AG09309 (cell line): ENCODE measurements around the gene MAMDC2.
A peak's percentile ranks its signal among the peaks of the same experiment; 100 is the strongest.
"Not testable (repeated sequence)": the region's sequence is repeated elsewhere in the genome, so short reads cannot be mapped to it uniquely, and the experiment has no call there.

Experiments
- DNase-seq: peaks from one replicate; pipeline ENCODE4 v3.0.0-alpha.2; 2010; ENCODE audit warnings: low read depth
- H3K4me3 ChIP-seq: 2 replicates; pipeline ENCODE4 v1.5.1; 2011; ENCODE audit warnings: mild to moderate bottlenecking, low read depth, low read length, moderate library complexity; ENCODE audit not compliant: control insufficient read depth
- TF ChIP-seq, protein P1 (sequence below): IDR thresholded peaks from 2 replicates; pipeline ENCODE4 v1.5.1; 2011; ENCODE audit warnings: mild to moderate bottlenecking, low read depth, low read length, inconsistent platforms; ENCODE audit not compliant: insufficient read depth, control insufficient read depth; ENCODE audit errors: missing control alignments

MAMDC2 gene

DNA sequence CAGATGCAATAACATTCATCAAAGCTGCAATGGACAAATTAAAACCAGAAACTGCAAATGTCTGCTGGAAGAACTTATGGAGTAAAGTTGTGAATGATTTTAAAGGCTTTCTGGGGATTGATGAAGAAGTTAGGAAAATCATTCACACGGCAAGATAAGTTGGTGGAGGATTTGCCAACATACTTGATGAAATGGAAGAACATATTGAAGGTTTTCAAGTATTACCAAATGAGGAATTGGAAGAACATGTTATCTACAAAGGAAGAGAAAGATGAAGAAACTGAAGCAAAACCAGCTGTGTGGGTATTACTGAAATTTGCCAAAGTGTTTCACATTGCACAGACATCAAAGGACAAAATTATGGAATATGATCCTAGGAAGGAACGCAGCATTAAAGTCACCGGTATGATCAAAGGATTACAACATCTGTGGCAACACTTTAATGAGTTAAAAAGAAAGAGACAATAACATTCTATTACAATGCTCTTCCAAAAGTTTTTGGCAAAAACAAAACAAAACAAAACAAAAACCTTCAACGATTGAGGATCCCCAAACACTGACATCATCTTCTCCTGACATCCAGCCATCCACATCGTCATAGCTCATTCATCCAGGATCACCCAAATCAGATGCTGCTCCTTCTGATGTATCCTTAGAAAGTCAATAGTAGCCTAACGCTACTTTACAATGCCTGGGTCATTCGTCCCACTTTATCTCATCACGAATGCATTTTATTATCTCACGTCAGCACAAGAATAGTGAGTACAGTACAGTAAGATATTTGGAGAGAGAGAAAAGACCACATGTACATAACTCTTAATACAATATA lies 153.8 kb downstream of the MAMDC2 start:
- H3K4me3 ChIP-seq, result no peak overlapping the region
- TF ChIP-seq, protein P1, sequence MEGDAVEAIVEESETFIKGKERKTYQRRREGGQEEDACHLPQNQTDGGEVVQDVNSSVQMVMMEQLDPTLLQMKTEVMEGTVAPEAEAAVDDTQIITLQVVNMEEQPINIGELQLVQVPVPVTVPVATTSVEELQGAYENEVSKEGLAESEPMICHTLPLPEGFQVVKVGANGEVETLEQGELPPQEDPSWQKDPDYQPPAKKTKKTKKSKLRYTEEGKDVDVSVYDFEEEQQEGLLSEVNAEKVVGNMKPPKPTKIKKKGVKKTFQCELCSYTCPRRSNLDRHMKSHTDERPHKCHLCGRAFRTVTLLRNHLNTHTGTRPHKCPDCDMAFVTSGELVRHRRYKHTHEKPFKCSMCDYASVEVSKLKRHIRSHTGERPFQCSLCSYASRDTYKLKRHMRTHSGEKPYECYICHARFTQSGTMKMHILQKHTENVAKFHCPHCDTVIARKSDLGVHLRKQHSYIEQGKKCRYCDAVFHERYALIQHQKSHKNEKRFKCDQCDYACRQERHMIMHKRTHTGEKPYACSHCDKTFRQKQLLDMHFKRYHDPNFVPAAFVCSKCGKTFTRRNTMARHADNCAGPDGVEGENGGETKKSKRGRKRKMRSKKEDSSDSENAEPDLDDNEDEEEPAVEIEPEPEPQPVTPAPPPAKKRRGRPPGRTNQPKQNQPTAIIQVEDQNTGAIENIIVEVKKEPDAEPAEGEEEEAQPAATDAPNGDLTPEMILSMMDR, result no peak
- no peak for DNase-seq

DNA sequence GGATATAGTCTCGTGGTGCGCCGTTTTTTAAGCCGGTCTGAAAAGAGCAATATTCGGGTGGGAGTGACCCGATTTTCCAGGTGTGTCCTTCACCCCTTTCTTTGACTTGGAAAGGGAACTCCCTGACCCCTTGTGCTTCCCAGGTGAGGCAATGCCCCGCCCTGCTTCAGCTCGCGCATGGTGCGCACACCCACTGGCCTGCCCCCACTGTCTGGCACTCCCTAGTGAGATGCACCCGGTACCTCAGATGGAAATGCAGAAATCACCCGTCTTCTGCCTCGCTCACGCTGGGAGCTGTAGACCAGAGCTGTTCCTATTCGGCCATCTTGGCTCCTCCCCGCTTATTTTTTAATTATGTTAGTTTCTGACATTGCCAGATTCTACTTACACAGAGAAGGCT lies 161.1 kb downstream of the MAMDC2 start:
- DNase-seq, H3K4me3 ChIP-seq: not testable (repeated sequence)

- TF ChIP-seq, protein P1, result no peak
- no peak for DNase-seq
Observed at GRCh38 chr9:70205366-70206020, 161.8 kb downstream of the MAMDC2 start.

GRCh38 chr9:70217029-70217428 lies 173.4 kb downstream of the MAMDC2 start:
- no peak overlapping the region for H3K4me3 ChIP-seq
- DNase-seq, result no peak
- TF ChIP-seq, protein P1, result no peak

More at GRCh38 chr9:70205366-70206020, 161.8 kb downstream of the MAMDC2 start:
- H3K4me3 ChIP-seq, result no peak overlapping the region

DNA sequence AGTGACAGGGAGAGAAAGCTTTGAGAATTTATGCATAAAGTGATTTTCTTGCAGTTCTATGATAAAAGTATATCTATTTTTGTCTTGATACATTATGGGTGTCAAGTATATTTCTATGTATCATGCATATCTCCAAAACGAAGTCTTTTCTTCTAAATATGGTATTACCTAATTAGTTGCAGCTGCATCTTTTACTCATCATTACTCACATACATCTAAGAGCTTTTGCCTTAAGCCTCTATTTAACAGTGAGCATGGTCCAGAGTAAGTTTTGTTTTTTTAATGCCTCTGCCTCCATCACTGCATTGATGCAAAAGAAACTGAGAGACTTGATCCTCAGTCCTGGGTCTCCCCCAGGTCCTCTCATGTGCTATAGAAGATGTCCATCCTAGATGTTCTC lies 175.1 kb downstream of the MAMDC2 start:
- peak; percentile 45 for DNase-seq
- TF ChIP-seq, protein P1, result no peak
- no peak overlapping the region for H3K4me3 ChIP-seq

GRCh38 chr9:70220216-70220615 lies 176.6 kb downstream of the MAMDC2 start:
- peak; percentile 17 for DNase-seq
- no peak overlapping the region for H3K4me3 ChIP-seq
- TF ChIP-seq, protein P1, result no peak

GRCh38 chr9:70222354-70222753 lies 178.7 kb downstream of the MAMDC2 start:
- TF ChIP-seq, protein P1, result no peak
- no peak for DNase-seq
- no peak overlapping the region for H3K4me3 ChIP-seq
